A549 treated with AZD9567 at 1 μM for 4 hours (cell line): Measurements from ENCODE around the gene SLC6A2. TPM values are rescaled to one million over a fixed set of nuclear protein-coding genes. Genes with fewer than 3 reads are reported as not detected.

Source experiments
- total RNA-seq: library from RNA; stranded (reverse); fragments of 200-300 nt; extraction: Qiagen RNA extraction; gene quantifications from 5 replicates; pipeline ENCODE4 v1.2.3, GENCODE V29; 2022; ENCODE audit not compliant: insufficient read depth

Gene SLC6A2
- total RNA-seq: 0.06 to 0.13 TPM (median 0.11 TPM) in 3 of 5 replicates, not detected in the others

GRCh38 chr16:55655897-55656681 is at the start of gene SLC6A2:
Gene SLC6A2, plus strand, starts transcription at chr16:55655988. Its CDS starts 707 bp downstream, at chr16:55656695.

Other genes starting within 250 kb of the SLC6A2 start
- gene MMP2, start 176.8 kb upstream of the SLC6A2 start, total RNA-seq: 6.6 to 17.4 TPM (median 8.1 TPM) in 5 replicates
- gene LPCAT2, start 146.9 kb upstream of the SLC6A2 start, total RNA-seq: 5.4 to 9.4 TPM (median 6.0 TPM) in 5 replicates
- not detected in 5 replicates for gene CAPNS2, start 89.3 kb upstream of the SLC6A2 start, total RNA-seq
- 31.5 to 46.9 TPM (median 40.0 TPM) in 5 replicates for gene CES1, start 177.1 kb downstream of the SLC6A2 start, total RNA-seq
- gene CES5A, start 219.4 kb downstream of the SLC6A2 start, total RNA-seq: not detected in 5 replicates